H1 (cell line): ENCODE data around the gene RNF144A. TPM values are rescaled to one million over a fixed set of nuclear protein-coding genes. Genes with fewer than 3 reads are reported as not detected.

Source experiments
- CTCF ChIA-PET: fragments of 300-600 bp; sonication (Branson Sonifier 250); formaldehyde crosslinking; loops from one replicate; lab custom pipeline; 2021; ENCODE audit not compliant: partially characterized antibody; lab: Charles Lee
- POLR2A ChIA-PET: fragments of 300-600 bp; sonication (Branson Sonifier 250); formaldehyde crosslinking; loops from one replicate; lab custom pipeline; 2021; ENCODE audit warnings: inconsistent platforms; ENCODE audit not compliant: partially characterized antibody; lab: Charles Lee
- DNase-seq, 2 experiments: peaks; one replicate each; pipeline versions ENCODE4 v3.0.0 to v3.0.0-alpha.2; 2010 to 2022; ENCODE audit warnings: low spot score in 2 of 2, low read depth in 1 of 2, mixed read lengths in 1 of 2
- FAIRE-seq: peaks from 2 replicates; lab custom pipeline; 2011; peaks lifted over from hg19 to GRCh38; lab: Jason Lieb, UNC
- H2AFZ ChIP-seq: 2 replicates; pipeline ENCODE4 v1.8.1; 2012; ENCODE audit warnings: low read length, inconsistent platforms
- H2AK5ac ChIP-seq: 2 replicates; pipeline ENCODE4 v1.6.1; 2013; ENCODE audit warnings: low read depth, low read length
- H2BK120ac ChIP-seq: replicated peaks from 2 replicates; pipeline ENCODE3; 2013; ENCODE audit warnings: low read depth, low read length, inconsistent platforms
- H2BK12ac ChIP-seq: 2 replicates; pipeline ENCODE4 v1.6.1; 2013; ENCODE audit warnings: low read depth, low read length
- H2BK15ac ChIP-seq: 2 replicates; pipeline ENCODE4 v1.6.1; 2013; ENCODE audit warnings: low read length
- H2BK20ac ChIP-seq: 2 replicates; pipeline ENCODE4 v1.6.1; 2013; ENCODE audit warnings: low read length
- H2BK5ac ChIP-seq: 2 replicates; pipeline ENCODE4 v1.6.1; 2013; ENCODE audit warnings: low read depth, low read length
- H3K14ac ChIP-seq: 2 replicates; pipeline ENCODE4 v1.6.1; 2013; ENCODE audit warnings: inconsistent platforms; ENCODE audit not compliant: insufficient read length
- H3K18ac ChIP-seq: 2 replicates; pipeline ENCODE4 v1.6.1; 2013; ENCODE audit warnings: low read length; ENCODE audit errors: extremely low read depth
- H3K23ac ChIP-seq: 2 replicates; pipeline ENCODE4 v1.6.1; 2013; ENCODE audit warnings: inconsistent platforms; ENCODE audit not compliant: insufficient read length
- H3K23me2 ChIP-seq: 2 replicates; pipeline ENCODE4 v1.6.1; 2013; ENCODE audit warnings: low read depth, low read length
- H3K27ac ChIP-seq: 2 replicates; pipeline ENCODE4 v1.6.1; 2011; ENCODE audit warnings: low read depth, low read length, inconsistent platforms
- H3K27me3 ChIP-seq, 4 experiments: replicated peaks in 1 of 4; 1 replicate in 1 of 4; 2 replicates in 3 of 4; pipeline versions ENCODE4 v1.6.1 to v1.8.1; 2011 to 2013; ENCODE audit warnings: low read length in 3 of 4, mild to moderate bottlenecking in 3 of 4, inconsistent platforms in 2 of 4, mixed read lengths in 2 of 4, moderate library complexity in 1 of 4; ENCODE audit not compliant: control insufficient read depth in 3 of 4, insufficient read depth in 3 of 4; ENCODE audit errors: extremely low read depth in 1 of 4
- H3K36me3 ChIP-seq, 4 experiments: 2 replicates each; pipeline versions ENCODE4 v1.6.1 to v1.8.1; 2011 to 2013; ENCODE audit warnings: mild to moderate bottlenecking in 4 of 4, low read length in 3 of 4, moderate library complexity in 2 of 4, control low read depth in 1 of 4, inconsistent platforms in 1 of 4; ENCODE audit not compliant: insufficient read depth in 4 of 4, control insufficient read depth in 2 of 4
- H3K4ac ChIP-seq: replicated peaks from 2 replicates; pipeline ENCODE3; 2013; ENCODE audit warnings: low read length, low read depth, mixed read lengths, inconsistent platforms; ENCODE audit not compliant: insufficient read length
- H3K4me1 ChIP-seq, 4 experiments: replicated peaks in 1 of 4; 1 replicate in 1 of 4; 2 replicates in 3 of 4; pipeline versions ENCODE4 v1.6.1 to v1.8.1; 2011 to 2013; ENCODE audit warnings: low read length in 3 of 4, inconsistent platforms in 2 of 4, mixed read lengths in 1 of 4; ENCODE audit not compliant: insufficient read depth in 4 of 4, control insufficient read depth in 3 of 4
- H3K4me2 ChIP-seq, 2 experiments: 2 replicates each; pipeline versions ENCODE4 v1.6.1 to v1.8.1; 2011 to 2013; ENCODE audit warnings: low read depth in 2 of 2, low read length in 2 of 2, control low read depth in 1 of 2, inconsistent platforms in 1 of 2, mild to moderate bottlenecking in 1 of 2; ENCODE audit not compliant: insufficient read depth in 1 of 2
- H3K4me3 ChIP-seq, 4 experiments: fragments of 200-600, 300-600 bp in 1 of 4; sonication (generic), shearing (Covaris generic), sonication (Bioruptor Twin) in 1 of 4; 2 replicates each; pipeline versions ENCODE4 v1.5.1 to v1.8.1; 2011 to 2016; ENCODE audit warnings: low read length in 4 of 4, low read depth in 3 of 4, control low read depth in 2 of 4, inconsistent platforms in 2 of 4, mild to moderate bottlenecking in 2 of 4, mixed read lengths in 1 of 4, moderate library complexity in 1 of 4; ENCODE audit not compliant: insufficient read depth in 2 of 4; ENCODE audit errors: extremely low read depth in 1 of 4
- H3K56ac ChIP-seq: replicated peaks from 2 replicates; pipeline ENCODE3; 2013; ENCODE audit warnings: low read depth, mild to moderate bottlenecking, mixed read lengths, low read length, inconsistent platforms; ENCODE audit not compliant: insufficient read length
- H3K79me1 ChIP-seq: 2 replicates; pipeline ENCODE4 v1.6.1; 2013; ENCODE audit warnings: low read depth, low read length, control low read depth
- H3K79me2 ChIP-seq, 2 experiments: 2 replicates each; pipeline versions ENCODE4 v1.6.1 to v1.8.1; 2012 to 2013; ENCODE audit warnings: low read length in 2 of 2, mild to moderate bottlenecking in 2 of 2, inconsistent platforms in 1 of 2; ENCODE audit not compliant: insufficient read depth in 2 of 2, control insufficient read depth in 1 of 2
- H3K9ac ChIP-seq, 4 experiments: replicated peaks in 1 of 4; 1 replicate in 1 of 4; 2 replicates in 3 of 4; pipeline versions ENCODE4 v1.6.1 to v1.8.1; 2011 to 2013; ENCODE audit warnings: low read depth in 3 of 4, low read length in 3 of 4, control low read depth in 2 of 4, mild to moderate bottlenecking in 2 of 4, moderate library complexity in 2 of 4, inconsistent platforms in 1 of 4; ENCODE audit errors: extremely low read depth in 1 of 4
- H3K9me3 ChIP-seq, 2 experiments: 2 replicates each; pipeline versions ENCODE4 v1.6.1 to v1.8.1; 2012 to 2013; ENCODE audit warnings: mild to moderate bottlenecking in 2 of 2, moderate library complexity in 2 of 2, control low read depth in 1 of 2, inconsistent platforms in 1 of 2, low read depth in 1 of 2, low read length in 1 of 2, mixed read lengths in 1 of 2; ENCODE audit not compliant: insufficient read depth in 2 of 2
- H4K20me1 ChIP-seq, 2 experiments: replicated peaks in 1 of 2; 2 replicates each; pipeline versions ENCODE3 to v1.8.1; 2011 to 2013; ENCODE audit warnings: inconsistent platforms in 2 of 2, low read length in 2 of 2, mild to moderate bottlenecking in 1 of 2; ENCODE audit not compliant: insufficient read depth in 2 of 2, control insufficient read depth in 1 of 2
- H4K5ac ChIP-seq: 2 replicates; pipeline ENCODE4 v1.6.1; 2013; ENCODE audit warnings: low read length, low read depth, mixed read lengths, inconsistent platforms; ENCODE audit not compliant: insufficient read length
- H4K8ac ChIP-seq: 2 replicates; pipeline ENCODE4 v1.8.0; 2013; ENCODE audit warnings: mild to moderate bottlenecking, moderate library complexity, low read length, inconsistent platforms; ENCODE audit not compliant: insufficient read depth; ENCODE audit errors: extremely low read depth
- H4K91ac ChIP-seq: replicated peaks from 2 replicates; pipeline ENCODE3; 2013; ENCODE audit warnings: low read length, mixed read lengths, inconsistent platforms; ENCODE audit not compliant: insufficient read length
- ASH2L ChIP-seq: fragments of 200-600, 300-600 bp; sonication (generic); IDR thresholded peaks from one replicate; pipeline ENCODE4 v1.7.1; 2017; ENCODE audit warnings: low read length
- CHD2 ChIP-seq: IDR thresholded peaks from 2 replicates; pipeline ENCODE4 v1.6.1; 2012; ENCODE audit warnings: low read length, improper control_type of control experiment
- E2F6 ChIP-seq: IDR thresholded peaks from 2 replicates; pipeline ENCODE4 v1.6.1; 2012; ENCODE audit warnings: inconsistent platforms
- NRF1 ChIP-seq: IDR thresholded peaks from 2 replicates; pipeline ENCODE4 v1.6.1; 2011; ENCODE audit warnings: mild to moderate bottlenecking, low read depth, low read length, improper control_type of control experiment
- SIRT6 ChIP-seq: IDR thresholded peaks from one replicate; pipeline ENCODE4 v1.7.1; 2012; ENCODE audit warnings: low read length, inconsistent platforms
- TCF12 ChIP-seq: IDR thresholded peaks from 2 replicates; pipeline ENCODE4 v1.6.1; 2011; ENCODE audit warnings: low read depth, mild to moderate bottlenecking, low read length
- TEAD4 ChIP-seq: IDR thresholded peaks from 2 replicates; pipeline ENCODE4 v1.6.1; 2012; ENCODE audit warnings: low read depth, low read length, inconsistent platforms, mixed read lengths
- WGBS, 2 experiments: shearing (Covaris generic) in 1 of 2; methylation state at CpG; one replicate each; pipeline versions ENCODE4 v1.1.6 to v1.1.7; 2013 to 2015; ENCODE audit warnings: low lambda C conversion rate in 2 of 2, mixed read lengths in 2 of 2, inconsistent platforms in 1 of 2, low coverage in 1 of 2, missing lambda C conversion rate in 1 of 2; ENCODE audit not compliant: insufficient replicate concordance in 2 of 2, insufficient coverage in 1 of 2, insufficient read length in 1 of 2; ENCODE audit errors: extremely low coverage in 1 of 2, missing lambda C conversion rate in 1 of 2; 5-methylcytosine and 5-hydroxymethylcytosine counted together
- polyA plus RNA-seq, 7 experiments: library from polyadenylated mRNA; depleted of rRNA in 3 of 7; stranded (reverse) in 5 of 7; unstranded in 2 of 7; fragments of >200 nt in 5 of 7; fragments of 200-250 nt in 2 of 7; gene quantifications; 1 replicate in 5 of 7; 2 replicates in 1 of 7; 4 replicates in 1 of 7; pipeline versions ENCODE4 v1.2.1 to v1.2.3, GENCODE V29; 2011 to 2013; ENCODE audit warnings: missing spikeins in 2 of 7, mixed read lengths in 2 of 7
- total RNA-seq: library from RNA; stranded (reverse); fragmentation: NEBNext Ultra II Directional; extraction: Animal tissue kit (Norgen Biotek cat#: 25700); gene quantifications from 2 replicates; pipeline ENCODE4 v1.2.1, GENCODE V29; 2021

RNF144A gene
- total and polyA plus RNA-seq, 2 of the 8 experiments (the other 6 are each of a cell fraction or from before 2014, with no cell fraction given), result 14.0 to 15.0 TPM

- POLR2A ChIA-PET, result no interaction called here
- TF ChIP-seq TCF12 (no peak), ASH2L (no peak), NRF1 (no peak), TEAD4 (no peak), CHD2 (no peak), E2F6 (no peak), SIRT6 (no peak)
Measured at GRCh38 chr2:6931753-6932152, 14.5 kb downstream of the RNF144A start.

More at GRCh38 chr2:6931753-6932152, 14.5 kb downstream of the RNF144A start:
- 84% methylated on average over 1 of the region's 1 CpG; no CpG with 5 or more reads in 1 of the 2 experiments for WGBS, 2 experiments
- Histone ChIP-seq H2BK120ac (no peak overlapping the region), H3K9ac (no peak overlapping the region), H3K79me1 (0 out of 2 replicates have a peak, but pooled peaks cover under 1% of the 10 kb centered on the region), H3K4ac (no peak overlapping the region), H3K4me3 (no peak overlapping the region), H3K4me2 (no peak overlapping the region), H3K36me3 (no peaks in the 10 kb centered on the region; a peak in 1 of 8 replicates), H3K4me1 (peaks cover 0 to 5% (median 2%) of the 10 kb centered on the region in 4 experiments; a peak in 4 of 7 replicates), H2BK20ac (no peak overlapping the region), H4K8ac (no peak overlapping the region), H2AK5ac (no peak overlapping the region), H3K27ac (no peak overlapping the region), H3K27me3 (no peaks in the 10 kb centered on the region), H4K91ac (no peak overlapping the region), H3K14ac (no peak overlapping the region), H2BK15ac (no peak overlapping the region), H3K9me3 (no peaks in the 10 kb centered on the region), H4K5ac (no peak overlapping the region), H2AFZ (no peak overlapping the region), H3K23me2 (no peaks in the 10 kb centered on the region), H2BK5ac (no peak overlapping the region), H3K18ac (no peak overlapping the region), H3K79me2 (peaks cover 0 to 13% of the 10 kb centered on the region in 2 experiments; a peak in 2 of 4 replicates), H3K56ac (no peak overlapping the region), H2BK12ac (no peak overlapping the region), H4K20me1 (peaks cover 3% of the 10 kb centered on the region in 2 experiments), H3K23ac (no peak overlapping the region)
- DNase-seq (no peak), FAIRE-seq (no peak)
- CTCF ChIA-PET, result interaction anchor here (1.6 kb wide), 2 partner anchors 9 to 16 kb away, joined by 4 to 9 read pairs; no protein-coding TSS in a partner anchor
